IMR-90 (cell line): ENCODE results near the gene PDZD2.

Source experiments
- CTCF ChIP-seq: conservative IDR thresholded peaks from 2 replicates; pipeline ENCODE4 v1.5.1; 2012; ENCODE audit warnings: mild to moderate bottlenecking, low read depth, low read length, improper control_type of control experiment
- ELK1 ChIP-seq: fragments of 150-350 bp; IDR thresholded peaks from 2 replicates; pipeline ENCODE4 v1.6.1; 2016; ENCODE audit warnings: low read depth, mild to moderate bottlenecking, low read length, moderate library complexity, borderline replicate concordance
- MAFK ChIP-seq: IDR thresholded peaks from 2 replicates; pipeline ENCODE4 v1.6.1; 2012; ENCODE audit warnings: low read depth, low read length, improper control_type of control experiment
- POLR2A ChIP-seq: IDR thresholded peaks from 2 replicates; pipeline ENCODE4 v1.6.1; 2012; ENCODE audit warnings: mild to moderate bottlenecking, low read depth, low read length
- SMC3 ChIP-seq: fragments of 150-350 bp; IDR thresholded peaks from 2 replicates; pipeline ENCODE4 v1.6.1; 2016; ENCODE audit warnings: low read depth, mild to moderate bottlenecking, antibody characterized with exemption, low read length, moderate library complexity

- TF ChIP-seq CTCF (no peak), MAFK (no peak), ELK1 (no peak), POLR2A (no peak), SMC3 (no peak)
These were observed 324.0 kb downstream of the PDZD2 start for GRCh38 chr5:31962871-31963307.
